Posterior vena cava (tissue), 2 donors: ENCODE data around the gene INHBA. TPM values are rescaled to one million over a fixed set of nuclear protein-coding genes. Genes with fewer than 3 reads are reported as not detected.

Experiments used
- DNase-seq: peaks from one replicate; pipeline ENCODE4 v3.0.0-alpha.2; 2020; ENCODE audit warnings: low spot score
- intact Hi-C, 2 donors: fragments of 100-400 bp; cut with DNase I; formaldehyde crosslinking; loops; one replicate each; pipeline versions ENCODE4 v1.14.1 to v1.14.2; 2022 to 2023
- total RNA-seq, 2 donors: library from RNA; stranded (reverse); fragmentation: NEBNext Ultra II Directional; extraction: Animal tissue kit (Norgen Biotek cat#: 25700); gene quantifications; one replicate each; pipeline ENCODE4 v1.2.1, GENCODE V29; 2021
- donor health status: DM: yes; HTN: yes; CAD: no.
- donor health status: DM: yes; HTN: yes; CAD: no.

INHBA gene
- total RNA-seq, 2 donors from 2014 or later: 71.2 to 73.0 TPM

DNA sequence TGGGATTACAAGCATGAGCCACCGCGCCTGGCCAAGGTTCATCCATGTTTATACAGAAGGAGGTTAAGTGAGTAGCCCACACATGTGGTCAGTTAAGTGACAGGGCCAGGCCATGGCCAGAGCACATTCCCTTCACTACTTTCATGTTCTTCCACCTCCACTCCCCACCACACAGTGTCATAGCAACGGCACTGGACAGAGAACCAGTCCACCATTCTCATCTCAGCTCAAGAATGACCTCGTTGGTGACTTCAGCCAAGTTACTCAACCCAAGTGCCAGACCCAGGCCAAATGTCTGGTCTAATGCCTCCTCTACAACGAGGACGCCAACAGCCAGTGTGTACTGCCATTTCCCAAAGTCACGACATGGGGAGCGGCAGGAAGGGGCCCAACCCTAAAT lies 62.4 kb downstream of the INHBA start:
- intact Hi-C loops: no loop called here
- no peak for DNase-seq

DNA sequence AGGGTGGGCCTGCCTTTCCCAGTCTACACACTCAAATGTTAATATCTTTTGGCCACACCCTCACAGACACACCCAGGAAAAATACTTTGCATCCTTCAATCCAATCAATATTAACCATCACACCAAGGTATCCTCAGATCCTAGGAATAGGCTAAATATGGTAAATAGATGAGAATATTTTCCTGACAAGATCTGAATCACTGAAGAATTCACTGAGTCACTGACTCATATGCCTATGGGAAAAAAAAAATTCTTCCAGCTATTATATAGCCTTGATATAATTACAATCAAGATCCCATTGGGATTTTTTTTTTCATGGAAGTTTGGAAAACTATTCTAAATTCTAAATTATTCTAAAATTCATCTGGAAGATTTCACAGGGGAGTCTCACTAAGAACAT lies 65.8 kb downstream of the INHBA start:
- intact Hi-C loops: no loop called here
- DNase-seq: no peak
